H1 (cell line): ENCODE data around the gene PLA2G4E. TPM values are rescaled to one million over a fixed set of nuclear protein-coding genes. Genes with fewer than 3 reads are reported as not detected.

Experiments used
- CTCF ChIA-PET: fragments of 300-600 bp; sonication (Branson Sonifier 250); formaldehyde crosslinking; loops from one replicate; lab custom pipeline; 2021; ENCODE audit not compliant: partially characterized antibody; lab: Charles Lee
- POLR2A ChIA-PET: fragments of 300-600 bp; sonication (Branson Sonifier 250); formaldehyde crosslinking; loops from one replicate; lab custom pipeline; 2021; ENCODE audit warnings: inconsistent platforms; ENCODE audit not compliant: partially characterized antibody; lab: Charles Lee
- DNase-seq, 2 experiments: peaks; one replicate each; pipeline versions ENCODE4 v3.0.0 to v3.0.0-alpha.2; 2010 to 2022; ENCODE audit warnings: low spot score in 2 of 2, low read depth in 1 of 2, mixed read lengths in 1 of 2
- FAIRE-seq: peaks from 2 replicates; lab custom pipeline; 2011; peaks lifted over from hg19 to GRCh38; lab: Jason Lieb, UNC
- H2AFZ ChIP-seq: 2 replicates; pipeline ENCODE4 v1.8.1; 2012; ENCODE audit warnings: low read length, inconsistent platforms
- H2AK5ac ChIP-seq: 2 replicates; pipeline ENCODE4 v1.6.1; 2013; ENCODE audit warnings: low read depth, low read length
- H2BK120ac ChIP-seq: replicated peaks from 2 replicates; pipeline ENCODE3; 2013; ENCODE audit warnings: low read depth, low read length, inconsistent platforms
- H2BK12ac ChIP-seq: 2 replicates; pipeline ENCODE4 v1.6.1; 2013; ENCODE audit warnings: low read depth, low read length
- H2BK15ac ChIP-seq: 2 replicates; pipeline ENCODE4 v1.6.1; 2013; ENCODE audit warnings: low read length
- H2BK20ac ChIP-seq: 2 replicates; pipeline ENCODE4 v1.6.1; 2013; ENCODE audit warnings: low read length
- H2BK5ac ChIP-seq: 2 replicates; pipeline ENCODE4 v1.6.1; 2013; ENCODE audit warnings: low read depth, low read length
- H3K14ac ChIP-seq: 2 replicates; pipeline ENCODE4 v1.6.1; 2013; ENCODE audit warnings: inconsistent platforms; ENCODE audit not compliant: insufficient read length
- H3K18ac ChIP-seq: 2 replicates; pipeline ENCODE4 v1.6.1; 2013; ENCODE audit warnings: low read length; ENCODE audit errors: extremely low read depth
- H3K23ac ChIP-seq: 2 replicates; pipeline ENCODE4 v1.6.1; 2013; ENCODE audit warnings: inconsistent platforms; ENCODE audit not compliant: insufficient read length
- H3K23me2 ChIP-seq: 2 replicates; pipeline ENCODE4 v1.6.1; 2013; ENCODE audit warnings: low read depth, low read length
- H3K27ac ChIP-seq: 2 replicates; pipeline ENCODE4 v1.6.1; 2011; ENCODE audit warnings: low read depth, low read length, inconsistent platforms
- H3K27me3 ChIP-seq, 4 experiments: replicated peaks in 1 of 4; 1 replicate in 1 of 4; 2 replicates in 3 of 4; pipeline versions ENCODE4 v1.6.1 to v1.8.1; 2011 to 2013; ENCODE audit warnings: low read length in 3 of 4, mild to moderate bottlenecking in 3 of 4, inconsistent platforms in 2 of 4, mixed read lengths in 2 of 4, moderate library complexity in 1 of 4; ENCODE audit not compliant: control insufficient read depth in 3 of 4, insufficient read depth in 3 of 4; ENCODE audit errors: extremely low read depth in 1 of 4
- H3K36me3 ChIP-seq, 4 experiments: 2 replicates each; pipeline versions ENCODE4 v1.6.1 to v1.8.1; 2011 to 2013; ENCODE audit warnings: mild to moderate bottlenecking in 4 of 4, low read length in 3 of 4, moderate library complexity in 2 of 4, control low read depth in 1 of 4, inconsistent platforms in 1 of 4; ENCODE audit not compliant: insufficient read depth in 4 of 4, control insufficient read depth in 2 of 4
- H3K4ac ChIP-seq: replicated peaks from 2 replicates; pipeline ENCODE3; 2013; ENCODE audit warnings: low read length, low read depth, mixed read lengths, inconsistent platforms; ENCODE audit not compliant: insufficient read length
- H3K4me1 ChIP-seq, 4 experiments: replicated peaks in 1 of 4; 1 replicate in 1 of 4; 2 replicates in 3 of 4; pipeline versions ENCODE4 v1.6.1 to v1.8.1; 2011 to 2013; ENCODE audit warnings: low read length in 3 of 4, inconsistent platforms in 2 of 4, mixed read lengths in 1 of 4; ENCODE audit not compliant: insufficient read depth in 4 of 4, control insufficient read depth in 3 of 4
- H3K4me2 ChIP-seq, 2 experiments: 2 replicates each; pipeline versions ENCODE4 v1.6.1 to v1.8.1; 2011 to 2013; ENCODE audit warnings: low read depth in 2 of 2, low read length in 2 of 2, control low read depth in 1 of 2, inconsistent platforms in 1 of 2, mild to moderate bottlenecking in 1 of 2; ENCODE audit not compliant: insufficient read depth in 1 of 2
- H3K4me3 ChIP-seq, 4 experiments: fragments of 200-600, 300-600 bp in 1 of 4; sonication (generic), shearing (Covaris generic), sonication (Bioruptor Twin) in 1 of 4; 2 replicates each; pipeline versions ENCODE4 v1.5.1 to v1.8.1; 2011 to 2016; ENCODE audit warnings: low read length in 4 of 4, low read depth in 3 of 4, control low read depth in 2 of 4, inconsistent platforms in 2 of 4, mild to moderate bottlenecking in 2 of 4, mixed read lengths in 1 of 4, moderate library complexity in 1 of 4; ENCODE audit not compliant: insufficient read depth in 2 of 4; ENCODE audit errors: extremely low read depth in 1 of 4
- H3K56ac ChIP-seq: replicated peaks from 2 replicates; pipeline ENCODE3; 2013; ENCODE audit warnings: low read depth, mild to moderate bottlenecking, mixed read lengths, low read length, inconsistent platforms; ENCODE audit not compliant: insufficient read length
- H3K79me1 ChIP-seq: 2 replicates; pipeline ENCODE4 v1.6.1; 2013; ENCODE audit warnings: low read depth, low read length, control low read depth
- H3K79me2 ChIP-seq, 2 experiments: 2 replicates each; pipeline versions ENCODE4 v1.6.1 to v1.8.1; 2012 to 2013; ENCODE audit warnings: low read length in 2 of 2, mild to moderate bottlenecking in 2 of 2, inconsistent platforms in 1 of 2; ENCODE audit not compliant: insufficient read depth in 2 of 2, control insufficient read depth in 1 of 2
- H3K9ac ChIP-seq, 4 experiments: replicated peaks in 1 of 4; 1 replicate in 1 of 4; 2 replicates in 3 of 4; pipeline versions ENCODE4 v1.6.1 to v1.8.1; 2011 to 2013; ENCODE audit warnings: low read depth in 3 of 4, low read length in 3 of 4, control low read depth in 2 of 4, mild to moderate bottlenecking in 2 of 4, moderate library complexity in 2 of 4, inconsistent platforms in 1 of 4; ENCODE audit errors: extremely low read depth in 1 of 4
- H3K9me3 ChIP-seq, 2 experiments: 2 replicates each; pipeline versions ENCODE4 v1.6.1 to v1.8.1; 2012 to 2013; ENCODE audit warnings: mild to moderate bottlenecking in 2 of 2, moderate library complexity in 2 of 2, control low read depth in 1 of 2, inconsistent platforms in 1 of 2, low read depth in 1 of 2, low read length in 1 of 2, mixed read lengths in 1 of 2; ENCODE audit not compliant: insufficient read depth in 2 of 2
- H4K20me1 ChIP-seq, 2 experiments: replicated peaks in 1 of 2; 2 replicates each; pipeline versions ENCODE3 to v1.8.1; 2011 to 2013; ENCODE audit warnings: inconsistent platforms in 2 of 2, low read length in 2 of 2, mild to moderate bottlenecking in 1 of 2; ENCODE audit not compliant: insufficient read depth in 2 of 2, control insufficient read depth in 1 of 2
- H4K5ac ChIP-seq: 2 replicates; pipeline ENCODE4 v1.6.1; 2013; ENCODE audit warnings: low read length, low read depth, mixed read lengths, inconsistent platforms; ENCODE audit not compliant: insufficient read length
- H4K8ac ChIP-seq: 2 replicates; pipeline ENCODE4 v1.8.0; 2013; ENCODE audit warnings: mild to moderate bottlenecking, moderate library complexity, low read length, inconsistent platforms; ENCODE audit not compliant: insufficient read depth; ENCODE audit errors: extremely low read depth
- H4K91ac ChIP-seq: replicated peaks from 2 replicates; pipeline ENCODE3; 2013; ENCODE audit warnings: low read length, mixed read lengths, inconsistent platforms; ENCODE audit not compliant: insufficient read length
- BACH1 ChIP-seq: IDR thresholded peaks from 2 replicates; pipeline ENCODE4 v1.6.1; 2012; ENCODE audit warnings: low read length, improper control_type of control experiment
- BCL11A ChIP-seq, 2 experiments: IDR thresholded peaks; one replicate each; pipeline ENCODE4 v1.6.1; 2011; ENCODE audit warnings: low read depth in 2 of 2, low read length in 2 of 2, mild to moderate bottlenecking in 2 of 2
- CBX8 ChIP-seq: fragments of 300-800, 300-1000 bp; sonication (generic); IDR thresholded peaks from 2 replicates; pipeline ENCODE4 v1.7.1; 2016; ENCODE audit warnings: low read depth, low read length, borderline replicate concordance
- CHD2 ChIP-seq: IDR thresholded peaks from 2 replicates; pipeline ENCODE4 v1.6.1; 2012; ENCODE audit warnings: low read length, improper control_type of control experiment
- GTF2F1 ChIP-seq: IDR thresholded peaks from 2 replicates; pipeline ENCODE4 v1.6.1; 2012; ENCODE audit warnings: low read depth, low read length, improper control_type of control experiment, borderline replicate concordance
- KDM5A ChIP-seq: fragments of 200-600 bp; IDR thresholded peaks from 2 replicates; pipeline ENCODE4 v1.7.1; 2012; ENCODE audit warnings: mild to moderate bottlenecking, low read length, inconsistent platforms, mixed read lengths
- NRF1 ChIP-seq: IDR thresholded peaks from 2 replicates; pipeline ENCODE4 v1.6.1; 2011; ENCODE audit warnings: mild to moderate bottlenecking, low read depth, low read length, improper control_type of control experiment
- RAD21 ChIP-seq, 2 experiments: IDR thresholded peaks in 1 of 2; conservative IDR thresholded peaks in 1 of 2; 2 replicates each; pipeline ENCODE4 v1.6.1; 2011; ENCODE audit warnings: low read depth in 2 of 2, low read length in 2 of 2, improper control_type of control experiment in 1 of 2, inconsistent platforms in 1 of 2, mild to moderate bottlenecking in 1 of 2, moderate library complexity in 1 of 2
- SIN3A ChIP-seq, 2 experiments: IDR thresholded peaks in 1 of 2; conservative IDR thresholded peaks in 1 of 2; 2 replicates each; pipeline ENCODE4 v1.6.1; 2011 to 2012; ENCODE audit warnings: low read length in 2 of 2, improper control_type of control experiment in 1 of 2, low read depth in 1 of 2, mild to moderate bottlenecking in 1 of 2
- SP1 ChIP-seq: IDR thresholded peaks from 2 replicates; pipeline ENCODE4 v1.6.1; 2011; ENCODE audit warnings: low read depth, low read length
- SP4 ChIP-seq: IDR thresholded peaks from 2 replicates; pipeline ENCODE4 v1.6.1; 2012; ENCODE audit warnings: low read length, inconsistent platforms
- SRF ChIP-seq: IDR thresholded peaks from 2 replicates; pipeline ENCODE4 v1.6.1; 2011; ENCODE audit warnings: mild to moderate bottlenecking, low read depth, low read length, moderate library complexity
- TEAD4 ChIP-seq: IDR thresholded peaks from 2 replicates; pipeline ENCODE4 v1.6.1; 2012; ENCODE audit warnings: low read depth, low read length, inconsistent platforms, mixed read lengths
- YY1 ChIP-seq: IDR thresholded peaks from 2 replicates; pipeline ENCODE4 v1.6.1; 2011; ENCODE audit warnings: low read depth, mild to moderate bottlenecking, low read length
- WGBS, 2 experiments: shearing (Covaris generic) in 1 of 2; methylation state at CpG; one replicate each; pipeline versions ENCODE4 v1.1.6 to v1.1.7; 2013 to 2015; ENCODE audit warnings: low lambda C conversion rate in 2 of 2, mixed read lengths in 2 of 2, inconsistent platforms in 1 of 2, low coverage in 1 of 2, missing lambda C conversion rate in 1 of 2; ENCODE audit not compliant: insufficient replicate concordance in 2 of 2, insufficient coverage in 1 of 2, insufficient read length in 1 of 2; ENCODE audit errors: extremely low coverage in 1 of 2, missing lambda C conversion rate in 1 of 2; 5-methylcytosine and 5-hydroxymethylcytosine counted together
- polyA plus RNA-seq, 7 experiments: library from polyadenylated mRNA; depleted of rRNA in 3 of 7; stranded (reverse) in 5 of 7; unstranded in 2 of 7; fragments of >200 nt in 5 of 7; fragments of 200-250 nt in 2 of 7; gene quantifications; 1 replicate in 5 of 7; 2 replicates in 1 of 7; 4 replicates in 1 of 7; pipeline versions ENCODE4 v1.2.1 to v1.2.3, GENCODE V29; 2011 to 2013; ENCODE audit warnings: missing spikeins in 2 of 7, mixed read lengths in 2 of 7
- total RNA-seq: library from RNA; stranded (reverse); fragmentation: NEBNext Ultra II Directional; extraction: Animal tissue kit (Norgen Biotek cat#: 25700); gene quantifications from 2 replicates; pipeline ENCODE4 v1.2.1, GENCODE V29; 2021

Gene PLA2G4E
- total and polyA plus RNA-seq, 2 of the 8 experiments (the other 6 are each of a cell fraction or from before 2014, with no cell fraction given): 0.03 TPM; not detected in 1

DNA sequence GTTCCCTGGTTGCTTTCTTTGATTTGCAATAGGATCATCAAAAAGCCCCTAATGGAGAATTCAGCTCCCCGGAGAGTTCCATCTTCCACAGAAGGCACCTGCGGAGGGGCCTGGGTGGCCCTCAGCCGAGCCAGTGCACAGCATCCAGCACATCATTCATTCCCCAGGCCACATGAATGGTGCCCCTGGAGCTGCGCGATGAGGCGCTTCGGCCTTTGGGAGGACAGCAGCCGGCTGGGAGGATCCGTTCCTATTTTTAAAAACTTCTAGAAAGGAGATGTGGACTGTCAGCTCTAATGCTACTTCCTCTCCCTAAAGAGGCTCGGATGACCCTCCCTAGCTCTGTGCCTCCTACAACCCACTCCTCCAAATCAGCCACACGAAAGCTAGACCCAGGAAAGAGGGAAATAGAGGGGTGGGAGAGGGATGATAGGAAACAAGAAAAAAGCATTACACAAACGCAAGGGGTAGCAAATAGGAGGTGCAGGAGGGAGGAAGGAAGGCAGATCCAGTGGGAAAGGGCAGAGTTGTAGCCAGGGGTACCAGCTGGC is 68.8 kb downstream of the PLA2G4E start:
- Histone ChIP-seq H3K4ac (no peak overlapping the region), H2BK5ac (no peak overlapping the region), H3K27me3 (no peaks in the 10 kb centered on the region), H3K18ac (no peak overlapping the region), H2BK12ac (no peak overlapping the region)
- TF ChIP-seq SP1 (no peak), SIN3A (conservative IDR thresholded peaks at IDR 0.05 in 1 of 2, IDR thresholded peaks at IDR 0.05 in 1 of 2; ENCODE audit: low read depth in 1 of 2, low read length in 2 of 2) (no peak), NRF1 (no peak), CBX8 (no peak), SRF (no peak), SP4 (no peak), KDM5A (no peak), YY1 (no peak), RAD21 (IDR thresholded peaks at IDR 0.05 in 1 of 2, conservative IDR thresholded peaks at IDR 0.05 in 1 of 2; ENCODE audit: low read depth in 2 of 2, low read length in 2 of 2) (no peak), GTF2F1 (no peak), CHD2 (no peak), BCL11A (IDR thresholded peaks at IDR 0.05; ENCODE audit: low read depth in 2 of 2, low read length in 2 of 2) (no peak), TEAD4 (no peak), BACH1 (no peak)
- TF ChIP-seq, all 59 proteins: peak for 0
- H3K14ac ChIP-seq: no peak overlapping the region
- H3K27ac ChIP-seq: no peak overlapping the region
- no peak overlapping the region for H3K4me2 ChIP-seq
- H3K56ac ChIP-seq: no peak overlapping the region
- no peak overlapping the region for H3K9ac ChIP-seq
- H3K36me3 ChIP-seq: peaks cover 4 to 23% (median 15%) of the 10 kb centered on the region in 4 experiments; a peak in 5 of 8 replicates
- no peaks in the 10 kb centered on the region for H3K9me3 ChIP-seq
- FAIRE-seq (no peak), DNase-seq (no peak)
- H4K91ac ChIP-seq: no peak overlapping the region
- WGBS, 2 experiments: 86% methylated on average over 10 of the region's 12 CpGs; no CpG with 5 or more reads in 1 of the 2 experiments
- peaks cover 0 to 20% of the 10 kb centered on the region in 2 experiments; a peak in 1 of 4 replicates for H3K79me2 ChIP-seq
- no peak overlapping the region for H4K5ac ChIP-seq
- peaks cover 9% of the 10 kb centered on the region; the same call in 1 of the 2 replicates for H3K79me1 ChIP-seq
- no peak overlapping the region for H2AK5ac ChIP-seq
- no peak overlapping the region for H4K8ac ChIP-seq
- H2AFZ ChIP-seq: no peak overlapping the region
- no peak overlapping the region for H3K4me3 ChIP-seq
- ChIA-PET POLR2A (interaction anchor here (1.2 to 1.3 kb wide), 2 partner anchors 19 to 388 kb away, joined by 3 read pairs; no protein-coding TSS in a partner anchor), CTCF (interaction anchor here (0.5 to 2.0 kb wide), 5 partner anchors 11 to 419 kb away, joined by 3 to 7 read pairs (median 4); no protein-coding TSS in a partner anchor)
- no peak overlapping the region for H2BK20ac ChIP-seq
- H3K23me2 ChIP-seq: no peaks in the 10 kb centered on the region
- peaks cover 2 to 12% of the 10 kb centered on the region in 2 experiments for H4K20me1 ChIP-seq
- no peak overlapping the region for H3K23ac ChIP-seq
- no peak overlapping the region for H2BK15ac ChIP-seq
- H3K4me1 ChIP-seq: peaks cover 2 to 4% (median 3%) of the 10 kb centered on the region in 4 experiments; a peak in 6 of 7 replicates
- no peak overlapping the region for H2BK120ac ChIP-seq
